HG02938 (cell line): ENCODE results near the gene TAS2R31.

Experiments
- ATAC-seq: cut with Tn5 transposase; IDR thresholded peaks from one replicate; pipeline ENCODE4 v1.9.1; 2021; ENCODE audit warnings: mild to moderate bottlenecking, moderate library complexity; ENCODE audit not compliant: unreplicated experiment

Gene TAS2R31

GRCh38 chr12:11014234-11014633, 17.0 kb downstream of the TAS2R31 start:
- no peak for ATAC-seq

GRCh38 chr12:11007608-11008007, 23.6 kb downstream of the TAS2R31 start:
- no peak for ATAC-seq

GRCh38 chr12:10998204-10998603, 33.0 kb downstream of the TAS2R31 start, which contains the start of gene TAS2R20:
TAS2R20 (minus strand) TSS chr12:10998304; CDS start chr12:10997875, 429 bp downstream.
- no peak for ATAC-seq

GRCh38 chr12:10994307-10994706, 36.9 kb downstream of the TAS2R31 start:
- no peak for ATAC-seq

- no peak for ATAC-seq
Observed at GRCh38 chr12:10989107-10989506, 42.1 kb downstream of the TAS2R31 start.

- ATAC-seq = no peak
Observed at GRCh38 chr12:10986812-10987211, 44.4 kb downstream of the TAS2R31 start, which contains the start of gene TAS2R50. TAS2R50 (minus strand) TSS chr12:10986912; CDS start chr12:10986860, 52 bp downstream.

GRCh38 chr12:10982244-10982643, 49.0 kb downstream of the TAS2R31 start:
- no peak for ATAC-seq
